ENCODE measurements around the gene CENPU.

DNA sequence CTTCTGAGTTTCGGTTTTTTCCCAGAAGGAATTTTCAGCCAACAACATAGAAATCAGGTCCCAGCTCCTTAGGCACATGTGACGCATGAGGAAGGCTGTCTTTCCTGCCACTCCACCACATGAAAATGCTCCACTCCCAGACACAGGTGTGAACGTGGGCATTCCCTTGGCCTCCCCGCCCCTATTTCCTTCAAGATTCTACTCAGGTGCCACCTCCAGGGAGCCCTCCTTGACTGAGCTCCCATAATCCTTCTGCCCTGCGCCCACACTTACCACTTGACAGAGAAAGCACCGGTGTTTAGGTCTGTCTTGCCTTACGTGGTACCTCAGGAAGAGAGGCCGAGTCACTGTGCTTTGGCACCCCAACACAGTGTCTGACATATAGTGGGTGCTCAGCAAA is 44.4 kb upstream of the CENPU start:
- TF ChIP-seq, protein P1, sequence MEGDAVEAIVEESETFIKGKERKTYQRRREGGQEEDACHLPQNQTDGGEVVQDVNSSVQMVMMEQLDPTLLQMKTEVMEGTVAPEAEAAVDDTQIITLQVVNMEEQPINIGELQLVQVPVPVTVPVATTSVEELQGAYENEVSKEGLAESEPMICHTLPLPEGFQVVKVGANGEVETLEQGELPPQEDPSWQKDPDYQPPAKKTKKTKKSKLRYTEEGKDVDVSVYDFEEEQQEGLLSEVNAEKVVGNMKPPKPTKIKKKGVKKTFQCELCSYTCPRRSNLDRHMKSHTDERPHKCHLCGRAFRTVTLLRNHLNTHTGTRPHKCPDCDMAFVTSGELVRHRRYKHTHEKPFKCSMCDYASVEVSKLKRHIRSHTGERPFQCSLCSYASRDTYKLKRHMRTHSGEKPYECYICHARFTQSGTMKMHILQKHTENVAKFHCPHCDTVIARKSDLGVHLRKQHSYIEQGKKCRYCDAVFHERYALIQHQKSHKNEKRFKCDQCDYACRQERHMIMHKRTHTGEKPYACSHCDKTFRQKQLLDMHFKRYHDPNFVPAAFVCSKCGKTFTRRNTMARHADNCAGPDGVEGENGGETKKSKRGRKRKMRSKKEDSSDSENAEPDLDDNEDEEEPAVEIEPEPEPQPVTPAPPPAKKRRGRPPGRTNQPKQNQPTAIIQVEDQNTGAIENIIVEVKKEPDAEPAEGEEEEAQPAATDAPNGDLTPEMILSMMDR (IDR thresholded peaks at IDR 0.05): no peak
- TF ChIP-seq POLR2A (IDR thresholded peaks at IDR 0.05): no peak
